Prostate gland (tissue), 2 donors: Measurements from ENCODE around the gene ABCB1.

Source experiments
- POLR2A ChIP-seq: fragments of 450-650 bp; IDR thresholded peaks from one replicate; pipeline ENCODE4 v1.6.1; 2016; ENCODE audit warnings: antibody characterized with exemption, mild to moderate bottlenecking
- TF ChIP-seq, protein P1 (sequence below), 4 experiments: fragments of 200-600 bp in 2 of 4; fragments of 450-650 bp in 2 of 4; sonication (generic) in 2 of 4; IDR thresholded peaks; 1 replicate in 3 of 4; 2 replicates in 1 of 4; pipeline ENCODE4 v1.5.1; 2016 to 2019; ENCODE audit warnings: antibody characterized with exemption in 4 of 4, mild to moderate bottlenecking in 2 of 4, moderate library complexity in 2 of 4

GRCh38 chr7:87596136-87596535, 4.5 kb downstream of the ABCB1 start:
- TF ChIP-seq, protein P1, sequence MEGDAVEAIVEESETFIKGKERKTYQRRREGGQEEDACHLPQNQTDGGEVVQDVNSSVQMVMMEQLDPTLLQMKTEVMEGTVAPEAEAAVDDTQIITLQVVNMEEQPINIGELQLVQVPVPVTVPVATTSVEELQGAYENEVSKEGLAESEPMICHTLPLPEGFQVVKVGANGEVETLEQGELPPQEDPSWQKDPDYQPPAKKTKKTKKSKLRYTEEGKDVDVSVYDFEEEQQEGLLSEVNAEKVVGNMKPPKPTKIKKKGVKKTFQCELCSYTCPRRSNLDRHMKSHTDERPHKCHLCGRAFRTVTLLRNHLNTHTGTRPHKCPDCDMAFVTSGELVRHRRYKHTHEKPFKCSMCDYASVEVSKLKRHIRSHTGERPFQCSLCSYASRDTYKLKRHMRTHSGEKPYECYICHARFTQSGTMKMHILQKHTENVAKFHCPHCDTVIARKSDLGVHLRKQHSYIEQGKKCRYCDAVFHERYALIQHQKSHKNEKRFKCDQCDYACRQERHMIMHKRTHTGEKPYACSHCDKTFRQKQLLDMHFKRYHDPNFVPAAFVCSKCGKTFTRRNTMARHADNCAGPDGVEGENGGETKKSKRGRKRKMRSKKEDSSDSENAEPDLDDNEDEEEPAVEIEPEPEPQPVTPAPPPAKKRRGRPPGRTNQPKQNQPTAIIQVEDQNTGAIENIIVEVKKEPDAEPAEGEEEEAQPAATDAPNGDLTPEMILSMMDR (IDR thresholded peaks at IDR 0.05) = no peak
- no peak for TF ChIP-seq POLR2A
